A549 (cell line): ENCODE data around the gene CCNL1.

Source experiments
- CEBPB ChIP-seq, 2 experiments: fragments of >200 bp in 1 of 2; sonication (Bioruptor Twin) in 1 of 2; formaldehyde crosslinking in 1 of 2; IDR thresholded peaks; 2 replicates each; pipeline ENCODE4 v1.6.1; 2012 to 2016
- CHD4 ChIP-seq: fragments of 200-600 bp; sonication (generic); IDR thresholded peaks from 2 replicates; pipeline ENCODE4 v1.6.1; 2016; ENCODE audit warnings: antibody characterized with exemption, mild to moderate bottlenecking, borderline replicate concordance
- CTCF ChIP-seq: fragments of >200 bp; sonication (Bioruptor Twin); formaldehyde crosslinking; IDR thresholded peaks from 3 replicates; pipeline ENCODE4 v1.5.1; 2016
- EHF ChIP-seq: fragments of 250-450 bp; sonication (Bioruptor Pico); IDR thresholded peaks from 2 replicates; pipeline ENCODE4 v1.5.0; 2020; ENCODE audit warnings: mild to moderate bottlenecking
- EP300 ChIP-seq, 2 experiments: fragments of >200 bp; sonication (Bioruptor Twin); formaldehyde crosslinking; IDR thresholded peaks; 2 replicates in 1 of 2; 3 replicates in 1 of 2; pipeline ENCODE4 v1.6.1; 2016 to 2017
- ESRRA ChIP-seq: fragments of 150-350 bp; IDR thresholded peaks from 2 replicates; pipeline ENCODE4 v1.6.1; 2014; ENCODE audit warnings: mild to moderate bottlenecking, low read length, borderline replicate concordance
- JUN ChIP-seq, 2 experiments: fragments of >200 bp; sonication (Bioruptor Twin); formaldehyde crosslinking; IDR thresholded peaks; 2 replicates in 1 of 2; 3 replicates in 1 of 2; pipeline ENCODE4 v1.6.1; 2016 to 2017
- KDM1A ChIP-seq: fragments of 200-600 bp; sonication (generic); IDR thresholded peaks from 2 replicates; pipeline ENCODE4 v1.6.1; 2016; ENCODE audit warnings: low read depth, mild to moderate bottlenecking
- MAFK ChIP-seq: fragments of 450-650 bp; IDR thresholded peaks from 2 replicates; pipeline ENCODE4 v1.6.1; 2014; ENCODE audit not compliant: partially characterized antibody
- MAZ ChIP-seq: fragments of 150-350 bp; IDR thresholded peaks from 2 replicates; pipeline ENCODE4 v1.6.1; 2014; ENCODE audit warnings: antibody characterized with exemption, low read depth, low read length, borderline replicate concordance
- POLR2A ChIP-seq: IDR thresholded peaks from 2 replicates; pipeline ENCODE4 v1.6.1; 2012; ENCODE audit warnings: mild to moderate bottlenecking, low read length
- RAD21 ChIP-seq, 2 experiments: fragments of >200 bp in 1 of 2; sonication (Bioruptor Twin) in 1 of 2; formaldehyde crosslinking in 1 of 2; IDR thresholded peaks in 1 of 2; conservative IDR thresholded peaks in 1 of 2; 2 replicates in 1 of 2; 3 replicates in 1 of 2; pipeline ENCODE4 v1.6.1; 2012 to 2018; ENCODE audit warnings: inconsistent platforms in 1 of 2
- RNF2 ChIP-seq: fragments of 200-600 bp; sonication (generic); IDR thresholded peaks from 2 replicates; pipeline ENCODE4 v1.6.1; 2016; ENCODE audit warnings: low read depth, mild to moderate bottlenecking, antibody characterized with exemption, moderate library complexity, borderline replicate concordance

DNA sequence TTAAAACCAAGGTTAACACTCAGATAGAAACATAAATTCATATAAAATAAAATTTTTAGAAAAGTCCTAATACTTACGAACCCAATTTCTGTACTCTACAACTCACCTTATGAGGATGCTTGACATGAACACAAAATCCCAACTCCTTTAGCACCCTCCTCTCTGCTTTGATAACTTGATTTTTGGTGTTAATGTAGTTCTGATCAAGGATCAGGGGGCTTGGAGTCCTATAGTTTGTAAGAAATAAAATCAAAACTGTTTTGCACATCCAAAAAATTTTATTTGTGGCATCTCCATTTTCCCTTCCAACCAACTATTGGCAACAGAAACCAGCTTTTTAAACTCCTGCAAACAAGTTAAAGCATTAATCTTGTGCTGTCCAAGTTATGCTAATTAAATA is 7.0 kb downstream of the CCNL1 start:
- TF ChIP-seq CTCF (no peak), POLR2A (no peak), JUN (IDR thresholded peaks at IDR 0.05) (no peak), KDM1A (no peak), MAFK (no peak), EP300 (IDR thresholded peaks at IDR 0.05) (no peak), RNF2 (no peak), MAZ (no peak), ESRRA (no peak), CEBPB (IDR thresholded peaks at IDR 0.05) (no peak), CHD4 (no peak), EHF (CRISPR knock-in tag) (no peak), RAD21 (conservative IDR thresholded peaks at IDR 0.05 in 1 of 2, IDR thresholded peaks at IDR 0.05 in 1 of 2) (no peak)
